ENCODE results near the gene MOCS3. TPM values are rescaled to one million over a fixed set of nuclear protein-coding genes. Genes with fewer than 3 reads are reported as not detected.

Gene MOCS3
- total RNA-seq, 1 donor from 2014 or later = 5.6 TPM

- Histone ChIP-seq H3K4me3 (no peak overlapping the region), H3K36me3 (peaks cover 9% of the 10 kb centered on the region), H4K20me1 (ENCODE audit: low read depth) (peaks cover 63% of the 10 kb centered on the region), H3K4me2 (no peak overlapping the region), H3K27me3 (no peaks in the 10 kb centered on the region), H3F3A (ENCODE audit: low read depth) (no peaks in the 10 kb centered on the region), H3K79me2 (ENCODE audit: low read depth) (peaks cover 86% of the 10 kb centered on the region), H3K4me1 (peaks cover 10% of the 10 kb centered on the region), H2AFZ (replicated peaks) (no peak overlapping the region), H3K9me3 (ENCODE audit: low read depth) (no peaks in the 10 kb centered on the region), H3K27ac (no peak overlapping the region), H3K9ac (no peak overlapping the region)
- no peaks in the 10 kb centered on the region for H3K9me3 Mint-ChIP-seq
- no peak for TF ChIP-seq EZH2phosphoT487 (IDR thresholded peaks at IDR 0.05)
- TF ChIP-seq EZH2 (IDR thresholded peaks at IDR 0.05) = no peak
- TF ChIP-seq CTCF (IDR thresholded peaks at IDR 0.05) = no peak
- no peak overlapping the region for H3K4me3 Mint-ChIP-seq
- peaks cover 17% of the 10 kb centered on the region for H3K4me1 Mint-ChIP-seq
- H3K27ac Mint-ChIP-seq = no peak overlapping the region
- H3K27me3 Mint-ChIP-seq (ENCODE audit: insufficient read depth, low read depth) = peaks cover 2% of the 10 kb centered on the region
- DNase-seq (ENCODE audit: low spot score) = no peak
- H3K36me3 Mint-ChIP-seq = peaks cover 5% of the 10 kb centered on the region
Measured at GRCh38 chr20:50953196-50953595, 5.4 kb upstream of the MOCS3 start.

- H3K27ac ChIP-seq = no peak overlapping the region
- H4K20me1 ChIP-seq (ENCODE audit: low read depth) = peaks cover 64% of the 10 kb centered on the region
- peaks cover 89% of the 10 kb centered on the region for H3K79me2 ChIP-seq (ENCODE audit: low read depth)
- H3K9ac ChIP-seq = no peak overlapping the region
- no peak overlapping the region for H3K4me3 ChIP-seq
- Mint-ChIP-seq H3K9me3 (no peaks in the 10 kb centered on the region), H3K4me3 (no peak overlapping the region), H3K27ac (no peak overlapping the region), H3K27me3 (ENCODE audit: insufficient read depth, low read depth) (peaks cover 2% of the 10 kb centered on the region), H3K36me3 (peaks cover 5% of the 10 kb centered on the region), H3K4me1 (peaks cover 17% of the 10 kb centered on the region)
- peaks cover 9% of the 10 kb centered on the region for H3K36me3 ChIP-seq
- no peak overlapping the region for H2AFZ ChIP-seq (replicated peaks)
- H3K27me3 ChIP-seq = no peaks in the 10 kb centered on the region
- no peak for DNase-seq (ENCODE audit: low spot score)
- H3K4me2 ChIP-seq = no peak overlapping the region
- no peaks in the 10 kb centered on the region for H3F3A ChIP-seq (ENCODE audit: low read depth)
- H3K9me3 ChIP-seq (ENCODE audit: low read depth) = no peaks in the 10 kb centered on the region
- TF ChIP-seq CTCF (IDR thresholded peaks at IDR 0.05) (no peak), EZH2 (IDR thresholded peaks at IDR 0.05) (no peak), EZH2phosphoT487 (IDR thresholded peaks at IDR 0.05) (no peak)
- H3K4me1 ChIP-seq = peaks cover 10% of the 10 kb centered on the region
Measured at GRCh38 chr20:50953821-50954220, 4.8 kb upstream of the MOCS3 start.

GRCh38 chr20:50957276-50957675 lies 1.3 kb upstream of the MOCS3 start:
- H3K4me3 Mint-ChIP-seq = peak overlapping the region; percentile 100
- peaks cover 94% of the 10 kb centered on the region for H3K79me2 ChIP-seq (ENCODE audit: low read depth)

More at GRCh38 chr20:50957276-50957675, 1.3 kb upstream of the MOCS3 start:
- Histone ChIP-seq H4K20me1 (ENCODE audit: low read depth) (peaks cover 70% of the 10 kb centered on the region), H3F3A (ENCODE audit: low read depth) (peaks cover 5% of the 10 kb centered on the region), H3K27ac (no peak overlapping the region), H3K36me3 (peaks cover 4% of the 10 kb centered on the region), H3K4me3 (peak overlapping the region; percentile 94), H3K9me3 (ENCODE audit: low read depth) (no peaks in the 10 kb centered on the region), H3K9ac (peak overlapping the region; percentile 98), H3K27me3 (no peaks in the 10 kb centered on the region), H2AFZ (replicated peaks) (no peak overlapping the region), H3K4me1 (peaks cover 13% of the 10 kb centered on the region), H3K4me2 (peak overlapping the region; percentile 92)
- peak overlapping the region; percentile 100 for H3K27ac Mint-ChIP-seq
- peaks cover 32% of the 10 kb centered on the region for H3K4me1 Mint-ChIP-seq
- H3K27me3 Mint-ChIP-seq (ENCODE audit: insufficient read depth, low read depth) = peaks cover 4% of the 10 kb centered on the region
- TF ChIP-seq EZH2phosphoT487 (IDR thresholded peaks at IDR 0.05) (no peak), CTCF (IDR thresholded peaks at IDR 0.05) (no peak), EZH2 (IDR thresholded peaks at IDR 0.05) (no peak)
- H3K36me3 Mint-ChIP-seq = peaks cover 9% of the 10 kb centered on the region
- no peaks in the 10 kb centered on the region for H3K9me3 Mint-ChIP-seq
- no peak for DNase-seq (ENCODE audit: low spot score)

Measured in neural progenitor cell (in vitro differentiated cells).